PFSK-1 (cell line): ENCODE data around the gene CREM.

Experiments
- FOXP2 ChIP-seq: optimal IDR thresholded peaks from 2 replicates; pipeline ENCODE3; 2011; ENCODE audit warnings: borderline replicate concordance, control low read depth, inconsistent platforms; ENCODE audit not compliant: insufficient read depth; ENCODE audit errors: extremely low read length, extremely low read depth
- POLR2AphosphoS5 ChIP-seq: IDR thresholded peaks from 2 replicates; pipeline ENCODE4 v1.6.1; 2012; ENCODE audit warnings: low read depth, mild to moderate bottlenecking, control low read depth, low read length, moderate library complexity
- SIN3A ChIP-seq: IDR thresholded peaks from 2 replicates; pipeline ENCODE4 v1.6.1; 2012; ENCODE audit warnings: mild to moderate bottlenecking, low read length, moderate library complexity, borderline replicate concordance; ENCODE audit not compliant: insufficient read depth
- TAF1 ChIP-seq: IDR thresholded peaks from 2 replicates; pipeline ENCODE4 v1.6.1; 2012; ENCODE audit warnings: low read length, control low read depth, borderline replicate concordance; ENCODE audit not compliant: insufficient read depth
- TF ChIP-seq, protein P1 (sequence below), 2 experiments: IDR thresholded peaks; 2 replicates each; pipeline versions ENCODE4 v1.6.1 to v1.8.0; 2011 to 2012; ENCODE audit warnings: low read depth in 2 of 2, low read length in 2 of 2, control low read depth in 1 of 2, inconsistent platforms in 1 of 2, mild to moderate bottlenecking in 1 of 2, moderate library complexity in 1 of 2; ENCODE audit not compliant: insufficient read depth in 1 of 2

Gene CREM

GRCh38 chr10:35224045-35224740, 97.5 kb downstream of the CREM start:
- no peak for TF ChIP-seq FOXP2
- TF ChIP-seq SIN3A = no peak
- TF ChIP-seq TAF1 = no peak
- TF ChIP-seq, protein P1, sequence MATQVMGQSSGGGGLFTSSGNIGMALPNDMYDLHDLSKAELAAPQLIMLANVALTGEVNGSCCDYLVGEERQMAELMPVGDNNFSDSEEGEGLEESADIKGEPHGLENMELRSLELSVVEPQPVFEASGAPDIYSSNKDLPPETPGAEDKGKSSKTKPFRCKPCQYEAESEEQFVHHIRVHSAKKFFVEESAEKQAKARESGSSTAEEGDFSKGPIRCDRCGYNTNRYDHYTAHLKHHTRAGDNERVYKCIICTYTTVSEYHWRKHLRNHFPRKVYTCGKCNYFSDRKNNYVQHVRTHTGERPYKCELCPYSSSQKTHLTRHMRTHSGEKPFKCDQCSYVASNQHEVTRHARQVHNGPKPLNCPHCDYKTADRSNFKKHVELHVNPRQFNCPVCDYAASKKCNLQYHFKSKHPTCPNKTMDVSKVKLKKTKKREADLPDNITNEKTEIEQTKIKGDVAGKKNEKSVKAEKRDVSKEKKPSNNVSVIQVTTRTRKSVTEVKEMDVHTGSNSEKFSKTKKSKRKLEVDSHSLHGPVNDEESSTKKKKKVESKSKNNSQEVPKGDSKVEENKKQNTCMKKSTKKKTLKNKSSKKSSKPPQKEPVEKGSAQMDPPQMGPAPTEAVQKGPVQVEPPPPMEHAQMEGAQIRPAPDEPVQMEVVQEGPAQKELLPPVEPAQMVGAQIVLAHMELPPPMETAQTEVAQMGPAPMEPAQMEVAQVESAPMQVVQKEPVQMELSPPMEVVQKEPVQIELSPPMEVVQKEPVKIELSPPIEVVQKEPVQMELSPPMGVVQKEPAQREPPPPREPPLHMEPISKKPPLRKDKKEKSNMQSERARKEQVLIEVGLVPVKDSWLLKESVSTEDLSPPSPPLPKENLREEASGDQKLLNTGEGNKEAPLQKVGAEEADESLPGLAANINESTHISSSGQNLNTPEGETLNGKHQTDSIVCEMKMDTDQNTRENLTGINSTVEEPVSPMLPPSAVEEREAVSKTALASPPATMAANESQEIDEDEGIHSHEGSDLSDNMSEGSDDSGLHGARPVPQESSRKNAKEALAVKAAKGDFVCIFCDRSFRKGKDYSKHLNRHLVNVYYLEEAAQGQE (IDR thresholded peaks at IDR 0.05; ENCODE audit: insufficient read depth in 1 of 2, low read depth in 2 of 2, low read length in 2 of 2) = no peak
- no peak for TF ChIP-seq POLR2AphosphoS5

DNA sequence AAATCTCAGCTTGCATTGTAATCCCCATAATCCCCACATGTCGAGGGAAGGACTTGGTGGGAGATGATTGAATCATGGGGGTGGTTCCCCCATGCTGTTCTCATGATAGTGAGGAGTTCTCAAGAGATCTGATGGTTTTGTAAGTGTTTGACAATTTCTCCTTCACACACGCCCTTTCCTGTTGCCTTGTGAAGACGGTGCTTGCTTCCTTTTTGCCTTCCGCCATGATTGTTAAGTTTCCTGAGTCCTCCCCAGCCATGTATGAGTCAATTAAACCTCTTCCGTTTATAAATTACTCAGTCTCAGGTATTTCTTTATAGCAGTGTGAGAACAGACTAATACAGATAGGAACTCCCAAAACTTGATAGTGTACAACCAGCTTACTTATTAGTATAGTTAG, 98.6 kb downstream of the CREM start:
- TF ChIP-seq TAF1 (no peak), SIN3A (no peak), FOXP2 (no peak), POLR2AphosphoS5 (no peak)
- TF ChIP-seq, protein P1 (IDR thresholded peaks at IDR 0.05; ENCODE audit: insufficient read depth in 1 of 2, low read depth in 2 of 2, low read length in 2 of 2) = no peak

DNA sequence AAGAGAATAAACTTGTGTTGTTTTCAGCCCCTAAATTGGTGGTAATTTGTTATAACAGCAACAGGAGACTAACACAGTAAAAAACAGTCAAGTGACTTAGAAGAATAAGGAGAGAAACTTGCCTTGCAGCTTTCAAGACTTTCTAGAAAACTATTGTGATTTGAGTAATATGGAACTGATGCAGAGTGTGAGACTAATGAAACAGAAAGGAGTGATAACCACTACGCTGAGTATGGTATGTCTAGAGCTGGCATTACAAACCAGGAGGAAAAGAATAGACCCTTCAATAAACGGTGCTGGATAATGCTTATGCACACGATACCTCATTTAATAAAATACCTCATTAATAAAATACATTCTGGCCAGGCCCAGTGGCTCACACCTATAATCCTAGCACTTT, 99.9 kb downstream of the CREM start:
- TF ChIP-seq, protein P1 (IDR thresholded peaks at IDR 0.05; ENCODE audit: insufficient read depth in 1 of 2, low read depth in 2 of 2, low read length in 2 of 2) = no peak
- TF ChIP-seq POLR2AphosphoS5 (no peak), FOXP2 (no peak), SIN3A (no peak), TAF1 (no peak)

GRCh38 chr10:35228058-35228457, 101.4 kb downstream of the CREM start:
- no peak for TF ChIP-seq TAF1

- TF ChIP-seq FOXP2 (no peak), SIN3A (no peak), TAF1 (no peak), POLR2AphosphoS5 (no peak)
- TF ChIP-seq, protein P1 (IDR thresholded peaks at IDR 0.05; ENCODE audit: insufficient read depth in 1 of 2, low read depth in 2 of 2, low read length in 2 of 2) = no peak
Observed at GRCh38 chr10:35231646-35232045, 105.0 kb downstream of the CREM start.
